Uterus (tissue), 2 donors: Measurements from ENCODE around the gene BANF2.

ENCODE experiments used
- POLR2A ChIP-seq, 2 donors: fragments of 450-650 bp; IDR thresholded peaks; one replicate each; pipeline ENCODE4 v1.6.1; 2016; ENCODE audit warnings: antibody characterized with exemption in 2 of 2, mild to moderate bottlenecking in 1 of 2, moderate library complexity in 1 of 2
- TF ChIP-seq, protein P1 (sequence below), 4 experiments: fragments of 200-600 bp in 2 of 4; fragments of 450-650 bp in 2 of 4; sonication (generic) in 2 of 4; IDR thresholded peaks; one replicate each; pipeline ENCODE4 v1.5.1; 2016 to 2019; ENCODE audit warnings: antibody characterized with exemption in 4 of 4, mild to moderate bottlenecking in 2 of 4, moderate library complexity in 1 of 4

DNA sequence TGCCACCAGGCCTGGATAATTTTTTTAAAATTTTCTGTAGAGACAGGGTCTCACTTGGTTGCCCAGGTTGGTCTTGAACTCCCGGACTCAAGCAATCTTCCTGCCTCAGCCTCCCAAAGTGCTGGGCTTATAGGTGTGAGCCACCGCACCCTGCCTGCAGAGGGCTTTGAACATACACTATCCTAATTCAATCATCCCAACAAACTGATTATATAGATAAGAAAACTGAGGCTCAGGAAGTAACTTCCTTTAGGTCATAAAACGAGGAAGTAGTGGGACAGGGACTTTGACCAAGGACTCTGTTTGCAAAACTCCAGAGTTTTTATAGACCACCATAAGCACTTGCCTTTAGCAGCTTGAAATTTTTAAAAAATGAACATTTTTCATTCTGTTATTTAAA is 5.0 kb upstream of the BANF2 start:
- TF ChIP-seq, protein P1, sequence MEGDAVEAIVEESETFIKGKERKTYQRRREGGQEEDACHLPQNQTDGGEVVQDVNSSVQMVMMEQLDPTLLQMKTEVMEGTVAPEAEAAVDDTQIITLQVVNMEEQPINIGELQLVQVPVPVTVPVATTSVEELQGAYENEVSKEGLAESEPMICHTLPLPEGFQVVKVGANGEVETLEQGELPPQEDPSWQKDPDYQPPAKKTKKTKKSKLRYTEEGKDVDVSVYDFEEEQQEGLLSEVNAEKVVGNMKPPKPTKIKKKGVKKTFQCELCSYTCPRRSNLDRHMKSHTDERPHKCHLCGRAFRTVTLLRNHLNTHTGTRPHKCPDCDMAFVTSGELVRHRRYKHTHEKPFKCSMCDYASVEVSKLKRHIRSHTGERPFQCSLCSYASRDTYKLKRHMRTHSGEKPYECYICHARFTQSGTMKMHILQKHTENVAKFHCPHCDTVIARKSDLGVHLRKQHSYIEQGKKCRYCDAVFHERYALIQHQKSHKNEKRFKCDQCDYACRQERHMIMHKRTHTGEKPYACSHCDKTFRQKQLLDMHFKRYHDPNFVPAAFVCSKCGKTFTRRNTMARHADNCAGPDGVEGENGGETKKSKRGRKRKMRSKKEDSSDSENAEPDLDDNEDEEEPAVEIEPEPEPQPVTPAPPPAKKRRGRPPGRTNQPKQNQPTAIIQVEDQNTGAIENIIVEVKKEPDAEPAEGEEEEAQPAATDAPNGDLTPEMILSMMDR (IDR thresholded peaks at IDR 0.05), result no peak
- TF ChIP-seq POLR2A (IDR thresholded peaks at IDR 0.05), result no peak
